GM06990 (cell line): Measurements from ENCODE around the gene SDR42E1.

ENCODE experiments used
- DNase-seq: peaks from one replicate; pipeline ENCODE4 v3.0.0-alpha.2; 2011; ENCODE audit not compliant: insufficient read length; ENCODE audit errors: extremely low read depth
- H3K27me3 ChIP-seq: replicated peaks from 2 replicates; pipeline ENCODE4 v1.6.0; 2011; ENCODE audit warnings: low read length; ENCODE audit not compliant: control insufficient read depth, insufficient read depth
- H3K36me3 ChIP-seq: 2 replicates; pipeline ENCODE4 v1.5.1; 2011; ENCODE audit warnings: low read length; ENCODE audit not compliant: control insufficient read depth, insufficient read depth
- H3K4me3 ChIP-seq: replicated peaks from 2 replicates; pipeline ENCODE4 v1.5.1; 2011; ENCODE audit warnings: low read depth, mild to moderate bottlenecking, control low read depth, low read length
- TF ChIP-seq, protein P1 (sequence below): IDR thresholded peaks from 2 replicates; pipeline ENCODE4 v1.5.1; 2011; ENCODE audit warnings: low read length, control low read depth, mild to moderate bottlenecking, inconsistent platforms; ENCODE audit not compliant: insufficient read depth, poor library complexity, severe bottlenecking

SDR42E1 gene

DNA sequence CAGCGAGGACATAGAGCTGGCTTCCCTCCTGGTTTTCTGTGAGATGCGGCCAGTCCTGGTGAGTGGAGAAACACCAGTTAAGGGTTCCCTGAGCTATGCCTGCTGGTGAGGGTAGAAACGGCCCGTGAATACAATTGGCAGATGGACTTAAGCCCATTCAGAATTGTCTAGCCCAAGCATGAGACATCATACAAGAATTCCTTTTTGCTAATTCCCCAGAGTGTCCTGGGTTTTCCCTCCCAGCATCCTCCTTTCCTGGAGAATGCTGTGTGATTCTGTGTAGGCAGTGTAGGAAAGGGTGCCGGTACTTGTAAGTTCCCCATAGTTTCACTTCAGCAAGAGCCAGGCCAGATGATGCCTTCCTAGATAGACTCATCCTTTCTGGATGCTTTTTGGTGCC is 65.1 kb downstream of the SDR42E1 start:
- no peak overlapping the region for H3K4me3 ChIP-seq
- peaks cover 48% of the 10 kb centered on the region for H3K36me3 ChIP-seq
- no peaks in the 10 kb centered on the region for H3K27me3 ChIP-seq
- DNase-seq, result no peak
- TF ChIP-seq, protein P1, sequence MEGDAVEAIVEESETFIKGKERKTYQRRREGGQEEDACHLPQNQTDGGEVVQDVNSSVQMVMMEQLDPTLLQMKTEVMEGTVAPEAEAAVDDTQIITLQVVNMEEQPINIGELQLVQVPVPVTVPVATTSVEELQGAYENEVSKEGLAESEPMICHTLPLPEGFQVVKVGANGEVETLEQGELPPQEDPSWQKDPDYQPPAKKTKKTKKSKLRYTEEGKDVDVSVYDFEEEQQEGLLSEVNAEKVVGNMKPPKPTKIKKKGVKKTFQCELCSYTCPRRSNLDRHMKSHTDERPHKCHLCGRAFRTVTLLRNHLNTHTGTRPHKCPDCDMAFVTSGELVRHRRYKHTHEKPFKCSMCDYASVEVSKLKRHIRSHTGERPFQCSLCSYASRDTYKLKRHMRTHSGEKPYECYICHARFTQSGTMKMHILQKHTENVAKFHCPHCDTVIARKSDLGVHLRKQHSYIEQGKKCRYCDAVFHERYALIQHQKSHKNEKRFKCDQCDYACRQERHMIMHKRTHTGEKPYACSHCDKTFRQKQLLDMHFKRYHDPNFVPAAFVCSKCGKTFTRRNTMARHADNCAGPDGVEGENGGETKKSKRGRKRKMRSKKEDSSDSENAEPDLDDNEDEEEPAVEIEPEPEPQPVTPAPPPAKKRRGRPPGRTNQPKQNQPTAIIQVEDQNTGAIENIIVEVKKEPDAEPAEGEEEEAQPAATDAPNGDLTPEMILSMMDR, result no peak

DNA sequence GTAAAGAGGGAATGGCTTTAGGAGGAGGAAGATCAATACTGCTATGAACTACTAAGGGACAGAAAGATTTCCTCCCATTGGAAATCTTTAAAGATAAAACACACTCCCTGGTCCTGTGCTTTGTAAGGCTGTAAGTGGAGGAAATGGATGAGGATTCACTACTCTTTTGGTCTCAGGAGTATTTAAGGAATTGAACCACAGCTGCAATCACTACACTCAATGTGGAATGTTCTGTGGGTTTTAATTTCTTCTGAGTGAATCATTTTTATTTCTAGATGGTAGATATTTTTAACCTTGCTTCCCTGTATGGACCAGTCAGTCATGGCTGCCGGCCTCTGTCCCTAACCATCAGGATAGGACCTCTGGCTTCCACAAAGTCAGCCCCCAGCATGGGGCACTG is 65.6 kb downstream of the SDR42E1 start:
- Histone ChIP-seq H3K36me3 (peaks cover 49% of the 10 kb centered on the region), H3K4me3 (no peak overlapping the region), H3K27me3 (no peaks in the 10 kb centered on the region)
- no peak for DNase-seq
- TF ChIP-seq, protein P1, result no peak

DNA sequence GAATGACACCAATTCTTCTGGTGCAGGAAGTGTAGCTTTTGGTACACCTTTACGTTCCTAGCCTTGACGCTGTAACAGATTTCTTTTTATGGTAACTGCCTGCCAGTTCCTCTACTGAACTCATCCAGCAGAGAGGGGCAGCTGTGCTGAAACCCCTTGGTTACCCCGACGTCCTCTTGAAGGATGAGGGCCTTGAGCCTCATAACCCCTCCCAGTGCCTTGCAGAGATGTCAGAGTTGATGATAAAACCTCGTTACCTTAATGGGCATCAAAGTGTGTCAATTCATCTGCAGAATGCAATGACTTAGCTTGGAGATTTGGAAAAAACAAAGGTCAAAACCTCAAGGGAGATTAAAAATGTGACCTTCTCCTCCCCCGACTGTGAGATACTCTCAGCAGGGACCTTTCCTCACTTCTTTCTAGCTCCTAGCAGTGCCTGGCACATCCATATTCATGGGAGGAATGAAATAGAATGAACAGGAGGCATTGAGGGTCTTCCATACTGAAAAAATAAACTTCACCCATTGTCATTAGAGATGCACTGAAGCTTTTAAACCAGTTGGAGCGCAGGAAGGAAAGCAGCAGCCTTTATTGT is 69.2 kb downstream of the SDR42E1 start:
- H3K4me3 ChIP-seq, result no peak overlapping the region

DNA sequence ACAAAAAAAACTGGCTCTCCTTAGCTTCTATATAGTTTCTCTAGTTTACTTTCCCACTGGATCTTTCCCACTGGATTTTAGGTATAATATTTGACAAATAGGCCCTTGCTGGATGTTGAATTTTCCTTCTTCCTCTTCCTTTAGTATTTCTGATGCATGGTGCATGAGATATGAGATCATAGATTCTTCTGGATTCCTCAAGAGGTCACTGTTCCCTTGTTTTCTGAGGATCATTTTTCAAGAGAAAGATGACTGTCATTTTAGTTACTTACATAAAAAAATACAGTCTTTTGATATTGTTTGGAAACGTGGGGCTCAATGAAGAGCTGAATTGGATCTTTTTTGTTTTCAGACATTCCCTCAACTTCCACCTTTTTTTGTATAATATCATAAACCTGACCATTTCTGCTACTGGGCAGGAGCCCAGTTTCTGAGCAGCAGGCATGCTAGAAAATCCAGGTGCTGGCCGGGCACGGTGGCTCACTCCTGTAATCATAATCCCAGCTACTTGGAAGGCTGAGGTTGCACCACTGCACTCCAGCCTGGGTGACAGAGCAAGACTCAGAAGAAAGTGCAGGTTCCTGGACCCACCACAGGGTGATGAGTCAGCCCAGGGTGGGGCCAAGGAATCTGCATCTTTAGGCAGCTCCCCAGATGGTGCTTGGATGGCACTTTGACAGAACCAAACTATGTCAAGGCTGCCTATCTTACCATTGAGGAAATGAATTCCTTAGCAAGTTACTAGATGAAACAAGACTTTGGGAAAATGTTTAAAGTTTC is 70.3 kb downstream of the SDR42E1 start:
- DNase-seq, result no peak
- TF ChIP-seq, protein P1, result no peak
- Histone ChIP-seq H3K4me3 (no peak overlapping the region), H3K36me3 (peaks cover 58% of the 10 kb centered on the region), H3K27me3 (no peaks in the 10 kb centered on the region)

More for the DNA sequence above, 69.2 kb downstream of the SDR42E1 start:
- no peak for DNase-seq
- no peaks in the 10 kb centered on the region for H3K27me3 ChIP-seq
- TF ChIP-seq, protein P1, result no peak
- H3K36me3 ChIP-seq, result peaks cover 59% of the 10 kb centered on the region

DNA sequence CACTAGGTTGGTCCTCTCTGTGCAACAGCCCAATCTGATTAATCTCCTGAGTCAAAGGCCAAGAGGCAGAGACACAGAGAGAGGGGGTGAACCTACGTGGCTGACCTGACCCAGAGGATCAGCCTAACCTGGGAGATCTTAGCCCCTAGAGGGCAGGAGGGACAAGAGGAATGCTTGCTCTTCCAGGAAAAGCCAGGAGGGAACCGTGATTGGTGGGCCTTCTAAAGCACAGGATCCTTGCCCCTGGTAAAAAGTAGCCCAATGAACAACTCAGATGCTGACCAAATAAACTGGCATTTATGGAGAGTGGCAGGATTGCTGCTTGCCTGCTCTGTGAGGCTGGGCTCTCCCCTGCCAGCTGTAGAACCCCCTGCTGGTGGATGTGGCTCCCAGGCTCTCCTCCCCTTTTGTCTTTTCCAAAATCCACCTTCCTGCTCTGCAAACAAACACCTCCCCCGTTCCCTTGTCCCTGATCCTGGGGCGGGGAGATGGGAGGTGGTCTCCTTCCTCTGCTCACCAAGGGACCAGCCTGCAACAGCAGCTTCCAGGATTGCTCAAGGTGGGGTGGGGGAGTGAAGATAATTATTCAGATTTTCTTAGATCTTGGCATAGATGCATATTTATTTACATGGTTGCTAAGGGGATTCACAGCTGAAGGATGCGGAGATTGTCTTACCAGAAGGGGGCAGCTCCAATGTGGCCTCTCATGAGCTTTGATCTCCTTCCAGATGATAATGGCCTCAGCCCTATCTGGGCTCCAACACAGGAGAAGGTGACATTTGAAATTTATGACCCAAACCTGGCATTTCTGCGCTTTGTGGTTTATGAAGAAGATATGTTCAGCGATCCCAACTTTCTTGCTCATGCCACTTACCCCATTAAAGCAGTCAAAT is 71.9 kb downstream of the SDR42E1 start:
- TF ChIP-seq, protein P1, result no peak
- peaks cover 58% of the 10 kb centered on the region for H3K36me3 ChIP-seq
- DNase-seq, result no peak

More for the DNA sequence above, 71.9 kb downstream of the SDR42E1 start:
- Histone ChIP-seq H3K27me3 (no peaks in the 10 kb centered on the region), H3K4me3 (no peak overlapping the region)
